NT2/D1 (cell line): Measurements from ENCODE around the gene STX8.
"Not testable (repeated sequence)": the region's sequence is repeated elsewhere in the genome, so short reads cannot be mapped to it uniquely, and the experiment has no call there.

Experiments used
- DNase-seq: peaks from one replicate; pipeline ENCODE4 v3.0.0-alpha.2; 2011; ENCODE audit warnings: low read depth, low spot score
- H3K27me3 ChIP-seq: 2 replicates; pipeline ENCODE4 v1.6.0; 2011; ENCODE audit warnings: mild to moderate bottlenecking; ENCODE audit not compliant: insufficient read length, insufficient read depth
- H3K36me3 ChIP-seq: 2 replicates; pipeline ENCODE4 v1.6.1; 2011; ENCODE audit warnings: mild to moderate bottlenecking, low read length, mixed read lengths; ENCODE audit not compliant: insufficient read depth, insufficient read length
- H3K4me1 ChIP-seq: 2 replicates; pipeline ENCODE4 v1.5.1; 2011; ENCODE audit not compliant: insufficient read depth, insufficient read length
- H3K4me3 ChIP-seq: 2 replicates; pipeline ENCODE4 v1.5.1; 2011; ENCODE audit warnings: low read depth; ENCODE audit not compliant: insufficient read length
- H3K9ac ChIP-seq: 2 replicates; pipeline ENCODE4 v1.6.0; 2011; ENCODE audit warnings: low read depth; ENCODE audit not compliant: insufficient read length
- H3K9me3 ChIP-seq: 2 replicates; pipeline ENCODE4 v1.5.1; 2011; ENCODE audit warnings: mild to moderate bottlenecking, low read length; ENCODE audit not compliant: insufficient read depth
- SUZ12 ChIP-seq: IDR thresholded peaks from 2 replicates; pipeline ENCODE4 v1.6.1; 2011; ENCODE audit not compliant: insufficient read length, insufficient read depth; ENCODE audit errors: extremely low read depth
- YY1 ChIP-seq: IDR thresholded peaks from 2 replicates; pipeline ENCODE4 v1.6.1; 2011; ENCODE audit not compliant: insufficient read length, insufficient read depth
- ZNF274 ChIP-seq: IDR thresholded peaks from 2 replicates; pipeline ENCODE4 v1.6.1; 2011; ENCODE audit warnings: mild to moderate bottlenecking, low read depth, low read length

Gene STX8

DNA sequence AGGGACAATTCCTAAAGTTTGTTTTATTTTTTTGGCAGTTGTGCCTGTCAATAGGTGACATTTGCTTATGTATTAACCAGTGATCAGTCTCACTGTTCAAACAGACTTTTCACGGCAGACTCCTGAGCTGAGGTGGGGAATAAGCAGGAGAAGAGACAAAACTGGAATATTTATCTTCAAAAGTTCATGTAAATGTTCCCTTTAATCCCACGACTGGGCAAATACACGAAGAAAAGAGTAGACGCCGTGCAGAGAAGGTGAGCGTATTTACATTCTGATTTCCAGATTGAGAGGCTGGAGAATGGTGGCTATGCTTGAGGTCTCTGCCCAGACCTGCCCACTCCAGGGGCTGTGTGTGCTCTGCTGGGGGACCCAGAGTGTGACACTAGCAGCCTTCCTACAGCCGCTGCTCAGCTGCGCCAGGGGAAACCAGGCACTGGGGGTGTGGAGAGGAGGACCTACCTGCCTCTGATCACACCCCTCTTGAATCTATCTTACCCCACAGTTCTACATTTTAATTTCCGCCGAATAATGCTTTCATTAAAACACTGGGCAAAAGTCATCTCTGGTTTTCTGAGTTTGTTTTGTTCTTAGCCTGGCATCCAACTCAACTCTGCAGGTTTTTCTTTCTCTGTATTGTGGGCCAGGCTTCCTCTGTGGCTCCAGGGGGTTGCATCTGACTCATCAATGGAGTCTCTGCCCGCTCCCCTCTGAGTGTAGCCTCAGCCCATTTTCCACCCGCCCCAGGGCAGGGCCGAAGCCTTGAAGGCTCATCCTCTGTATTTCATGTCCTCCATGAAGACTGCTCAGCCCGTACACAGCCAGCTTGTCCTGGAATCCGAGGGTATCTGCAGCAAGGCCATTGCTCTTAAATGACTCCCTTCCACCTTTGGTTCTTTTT lies 317.3 kb downstream of the STX8 start:
- no peaks in the 10 kb centered on the region for H3K9me3 ChIP-seq
- no peaks in the 10 kb centered on the region for H3K36me3 ChIP-seq
- no peak overlapping the region for H3K4me3 ChIP-seq
- TF ChIP-seq YY1, result no peak
- TF ChIP-seq SUZ12, result no peak
- no peak for TF ChIP-seq ZNF274
- no peaks in the 10 kb centered on the region for H3K27me3 ChIP-seq
- H3K9ac ChIP-seq, result no peak overlapping the region
- H3K4me1 ChIP-seq, result no peaks in the 10 kb centered on the region
- DNase-seq, result no peak

DNA sequence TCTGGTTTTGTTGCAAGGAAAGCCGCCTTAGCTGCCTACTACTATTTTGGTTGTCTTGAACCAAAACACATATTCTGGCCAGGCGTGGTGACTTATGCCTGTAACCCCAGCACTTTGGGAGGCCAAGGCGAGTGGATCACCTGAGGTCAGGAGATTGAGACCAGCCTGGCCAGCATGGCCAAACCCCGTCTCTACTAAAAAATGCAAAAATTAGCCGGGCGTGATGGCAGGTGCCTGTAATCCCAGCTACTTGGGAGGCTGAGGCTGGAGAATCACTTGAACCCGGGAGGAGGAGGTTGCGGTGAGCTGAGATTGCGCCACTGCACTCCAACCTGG lies 318.0 kb downstream of the STX8 start:
- not testable (repeated sequence) for H3K4me3 ChIP-seq, H3K4me1 ChIP-seq, H3K9ac ChIP-seq, H3K9me3 ChIP-seq, H3K27me3 ChIP-seq, DNase-seq, H3K36me3 ChIP-seq

DNA sequence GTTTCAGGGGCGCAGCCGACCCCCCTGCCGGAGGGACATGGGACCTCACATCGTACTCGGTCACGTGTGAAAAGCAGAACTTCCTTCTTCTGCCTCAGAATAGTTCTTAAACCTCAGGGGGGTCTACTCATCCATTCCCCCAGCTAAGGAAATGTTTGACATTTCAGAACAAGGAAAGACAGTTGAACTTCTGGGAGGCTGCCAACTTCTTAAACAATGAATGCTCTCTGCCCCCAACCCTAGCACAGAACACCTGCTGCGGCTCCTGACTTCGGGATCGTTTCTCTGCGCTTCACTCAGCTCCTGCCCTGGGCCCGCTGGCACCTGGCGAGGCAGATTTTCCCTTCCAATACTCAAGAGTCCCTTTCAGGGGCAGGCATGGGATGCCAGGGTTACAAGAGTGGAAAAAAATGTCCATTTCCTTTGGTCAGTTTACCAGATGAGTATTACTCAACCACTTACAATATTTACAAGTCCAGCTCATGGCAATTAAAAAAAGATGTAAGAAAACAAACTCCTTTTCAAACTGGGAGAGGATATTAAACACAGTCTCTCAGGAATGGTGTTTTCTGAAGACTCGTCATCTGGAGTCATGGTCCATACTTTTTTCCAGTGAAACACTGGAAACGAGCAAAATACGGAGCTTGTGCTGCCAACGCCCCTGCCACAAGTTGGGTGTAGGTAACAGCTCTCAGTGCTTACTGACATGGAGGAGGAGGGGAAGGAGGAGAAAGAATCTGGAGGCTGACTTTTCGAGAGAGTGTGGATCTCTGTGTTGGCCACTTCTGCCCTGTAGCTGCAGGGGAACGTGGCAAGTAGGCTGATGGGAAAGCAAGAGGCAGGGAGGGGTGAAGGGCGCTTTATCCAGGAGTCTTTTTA lies 318.6 kb downstream of the STX8 start:
- Histone ChIP-seq H3K9ac (no peak overlapping the region), H3K9me3 (no peaks in the 10 kb centered on the region), H3K4me1 (no peaks in the 10 kb centered on the region), H3K27me3 (no peaks in the 10 kb centered on the region), H3K4me3 (no peak overlapping the region), H3K36me3 (no peaks in the 10 kb centered on the region)
- TF ChIP-seq ZNF274 (no peak), SUZ12 (no peak), YY1 (no peak)
- no peak for DNase-seq

DNA sequence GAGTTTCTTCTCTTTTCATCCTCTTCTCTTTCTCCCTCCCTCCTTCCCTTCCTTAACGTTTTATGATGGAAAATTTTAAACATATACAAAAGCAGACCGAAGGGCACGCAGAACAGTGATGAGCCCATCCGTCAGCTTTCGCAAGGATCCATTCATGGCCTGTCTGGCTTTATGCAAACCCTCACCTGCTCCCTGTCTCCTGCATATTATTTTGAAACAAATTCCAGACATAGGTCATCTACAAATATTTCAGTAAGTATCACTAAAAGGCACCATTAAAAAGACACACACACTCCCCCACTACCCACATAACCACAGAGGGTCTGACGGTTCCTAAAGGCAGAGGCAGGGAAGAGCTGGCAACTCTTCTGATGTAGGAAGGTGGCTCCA lies 319.3 kb downstream of the STX8 start:
- Histone ChIP-seq H3K4me1 (no peaks in the 10 kb centered on the region), H3K36me3 (no peaks in the 10 kb centered on the region), H3K9me3 (no peaks in the 10 kb centered on the region), H3K9ac (no peak overlapping the region), H3K27me3 (no peaks in the 10 kb centered on the region), H3K4me3 (no peak overlapping the region)
- TF ChIP-seq SUZ12 (no peak), ZNF274 (no peak)
- DNase-seq, result no peak

DNA sequence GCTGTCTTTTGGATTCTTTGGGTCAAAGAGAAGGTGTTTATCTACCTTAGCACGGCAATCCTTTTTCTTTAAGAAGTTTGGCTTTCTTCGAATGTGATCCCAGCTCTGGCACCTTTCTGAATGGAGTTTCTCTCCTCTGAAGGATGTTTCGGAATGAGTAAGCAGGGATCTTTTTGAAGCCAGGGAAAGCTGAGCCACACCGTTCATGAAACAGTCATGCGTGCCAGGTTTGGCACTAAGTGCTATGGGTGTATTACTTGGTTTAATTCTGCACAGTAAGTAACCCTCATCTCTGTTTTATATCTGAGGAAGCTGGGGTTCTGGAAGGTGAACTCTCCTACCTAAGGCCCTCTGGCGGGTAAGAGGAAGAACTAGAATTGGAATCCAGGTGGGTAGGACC lies 319.8 kb downstream of the STX8 start:
- H3K9ac ChIP-seq, result no peak overlapping the region
- no peaks in the 10 kb centered on the region for H3K4me1 ChIP-seq
- TF ChIP-seq SUZ12 (no peak), ZNF274 (no peak), YY1 (no peak)
- no peaks in the 10 kb centered on the region for H3K9me3 ChIP-seq
- no peaks in the 10 kb centered on the region for H3K36me3 ChIP-seq
- H3K4me3 ChIP-seq, result no peak overlapping the region
- DNase-seq, result no peak
- H3K27me3 ChIP-seq, result no peaks in the 10 kb centered on the region

DNA sequence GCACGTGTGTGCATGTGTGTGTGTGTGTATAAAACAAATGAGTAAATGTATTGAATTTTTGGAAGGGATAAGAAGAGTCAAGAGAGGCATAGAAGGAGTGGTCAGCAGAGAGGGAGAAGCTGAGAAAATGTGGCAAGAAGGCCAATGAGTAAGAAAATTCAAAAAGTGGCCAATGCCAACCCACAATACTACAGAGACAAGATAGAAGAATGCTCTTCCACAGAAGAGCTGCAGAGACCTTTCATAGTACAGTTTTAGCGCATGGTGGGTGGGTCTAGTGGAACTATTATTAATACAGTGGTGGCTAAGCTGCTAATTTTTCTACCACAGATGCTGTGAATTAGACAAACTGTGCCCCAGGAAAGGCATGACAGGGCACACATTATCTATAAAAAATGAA lies 320.8 kb downstream of the STX8 start:
- no peaks in the 10 kb centered on the region for H3K27me3 ChIP-seq
- TF ChIP-seq SUZ12, result no peak
- no peak for TF ChIP-seq ZNF274
- no peak for TF ChIP-seq YY1
- H3K9ac ChIP-seq, result no peak overlapping the region
- H3K4me1 ChIP-seq, result no peaks in the 10 kb centered on the region
- no peak overlapping the region for H3K4me3 ChIP-seq
- no peaks in the 10 kb centered on the region for H3K9me3 ChIP-seq
- H3K36me3 ChIP-seq, result no peaks in the 10 kb centered on the region
- no peak for DNase-seq

DNA sequence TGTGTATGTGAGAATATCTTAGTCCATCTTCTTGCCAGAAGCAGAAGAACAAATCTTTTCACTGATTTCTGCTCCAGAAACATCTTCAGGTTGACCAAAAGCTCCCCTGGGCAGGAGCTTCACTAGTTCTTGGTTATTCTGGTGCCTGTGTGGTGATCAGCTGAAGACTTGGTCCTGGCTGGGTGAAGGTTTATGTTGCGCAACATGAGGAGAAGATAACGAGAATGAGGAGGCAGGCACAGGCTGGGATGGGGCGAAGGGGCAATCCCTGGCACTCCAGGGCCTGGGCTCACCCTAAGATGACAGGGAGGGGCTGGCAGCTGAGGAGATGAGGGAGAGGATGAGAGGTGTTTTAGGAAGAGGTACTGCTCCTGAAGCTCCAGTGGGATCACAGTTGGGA lies 322.3 kb downstream of the STX8 start:
- DNase-seq, result no peak
- H3K4me3 ChIP-seq, result no peak overlapping the region
- peaks cover 2% of the 10 kb centered on the region for H3K36me3 ChIP-seq
- no peaks in the 10 kb centered on the region for H3K9me3 ChIP-seq
- no peak for TF ChIP-seq ZNF274
- TF ChIP-seq YY1, result no peak
- no peak for TF ChIP-seq SUZ12
- H3K4me1 ChIP-seq, result no peaks in the 10 kb centered on the region
- H3K27me3 ChIP-seq, result no peaks in the 10 kb centered on the region
- H3K9ac ChIP-seq, result no peak overlapping the region

DNA sequence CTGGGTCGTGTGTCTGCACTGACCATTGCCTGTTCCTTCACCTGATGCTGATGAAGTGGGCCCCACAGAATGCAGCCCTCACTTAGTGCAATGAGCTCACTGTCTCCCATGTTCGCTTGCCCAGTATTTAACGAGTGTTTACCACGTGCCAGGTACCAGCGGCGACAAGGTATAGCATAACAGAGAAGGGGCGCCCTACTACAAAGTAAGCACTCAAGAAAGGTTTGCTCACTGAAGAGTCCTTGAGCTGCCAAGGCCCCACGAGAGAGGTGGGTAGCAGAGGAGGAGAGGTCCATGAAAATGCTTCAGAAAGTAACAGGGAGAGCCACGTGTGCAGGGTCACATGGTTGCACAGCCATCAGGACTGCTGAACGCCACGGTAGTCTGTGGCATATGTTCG lies 324.3 kb downstream of the STX8 start:
- H3K27me3 ChIP-seq, result no peaks in the 10 kb centered on the region
- no peak for DNase-seq
- no peaks in the 10 kb centered on the region for H3K9me3 ChIP-seq
- no peak overlapping the region for H3K9ac ChIP-seq
- H3K36me3 ChIP-seq, result peaks cover 2% of the 10 kb centered on the region
- no peak overlapping the region for H3K4me3 ChIP-seq
- no peaks in the 10 kb centered on the region for H3K4me1 ChIP-seq
- TF ChIP-seq YY1, result no peak
- no peak for TF ChIP-seq ZNF274
- no peak for TF ChIP-seq SUZ12
